ENCODE data around the gene COPB2.

GRCh38 chr3:139355891-139356290 lies 33.6 kb downstream of the COPB2 start:
- TF ChIP-seq CTCF (IDR thresholded peaks at IDR 0.05; ENCODE audit: borderline replicate concordance, extremely low read depth, low read length, poor library complexity, severe bottlenecking) (no peak), EZH2 (IDR thresholded peaks at IDR 0.05; ENCODE audit: borderline replicate concordance, low read depth, low read length, severe bottlenecking) (no peak)

Measured in DND-41 (cell line).